ENCODE measurements around the gene TKFC. TPM values are rescaled to one million over a fixed set of nuclear protein-coding genes. Genes with fewer than 3 reads are reported as not detected.

TKFC gene
- total and polyA plus RNA-seq, 4 donors = 18.9 to 82.0 (median 26.7) TPM

- intact Hi-C loops (cut with DNase I) = no loop called here
- H3K27me3 ChIP-seq (ENCODE audit: control insufficient read depth in 1 of 2, insufficient read depth in 2 of 2, low read length in 1 of 2) = no peaks in the 10 kb centered on the region
- H3K27ac ChIP-seq (ENCODE audit: low read depth in 1 of 2, low read length in 2 of 2) = no peak overlapping the region
- WGBS, 2 donors = 85 to 86% methylated on average over 5 of the region's 5 CpGs
- ATAC-seq (ENCODE audit: low FRiP score) (no peak), DNase-seq (peak in 1 of 2 donors; percentile 23)
- no peaks in the 10 kb centered on the region for H3K9me3 ChIP-seq (ENCODE audit: control insufficient read depth, low read length)
- H3K4me1 ChIP-seq (ENCODE audit: control insufficient read depth in 1 of 2, insufficient read depth in 2 of 2, low read length in 2 of 2) = no peaks in the 10 kb centered on the region
- H3K36me3 ChIP-seq (ENCODE audit: control insufficient read depth in 1 of 2, insufficient read depth in 2 of 2, low read length in 1 of 2) = peaks cover 15 to 17% of the 10 kb centered on the region in 2 donors
- no peak overlapping the region for H3K4me3 ChIP-seq (ENCODE audit: low read length in 2 of 2)
Observed at GRCh38 chr11:61364012-61364675, 31.1 kb downstream of the TKFC start.

- Histone ChIP-seq H3K36me3 (ENCODE audit: control insufficient read depth in 1 of 2, insufficient read depth in 2 of 2, low read length in 1 of 2) (peaks cover 17 to 19% of the 10 kb centered on the region in 2 donors), H3K27ac (ENCODE audit: low read depth in 1 of 2, low read length in 2 of 2) (no peak overlapping the region), H3K9me3 (ENCODE audit: control insufficient read depth, low read length) (no peaks in the 10 kb centered on the region), H3K27me3 (ENCODE audit: control insufficient read depth in 1 of 2, insufficient read depth in 2 of 2, low read length in 1 of 2) (no peaks in the 10 kb centered on the region), H3K4me1 (ENCODE audit: control insufficient read depth in 1 of 2, insufficient read depth in 2 of 2, low read length in 2 of 2) (no peaks in the 10 kb centered on the region), H3K4me3 (ENCODE audit: low read length in 2 of 2) (no peak overlapping the region)
- intact Hi-C loops (cut with DNase I) = no loop called here
- no peak for ATAC-seq (ENCODE audit: low FRiP score)
- 92 to 93% methylated on average over 6 of the region's 6 CpGs for WGBS, 2 donors
- DNase-seq = peak in 1 of 2 donors; percentile 1
Observed at GRCh38 chr11:61367406-61367805, 34.4 kb downstream of the TKFC start.

GRCh38 chr11:61368646-61369045 lies 35.6 kb downstream of the TKFC start:
- Histone ChIP-seq H3K36me3 (ENCODE audit: control insufficient read depth in 1 of 2, insufficient read depth in 2 of 2, low read length in 1 of 2) (peaks cover 17 to 19% of the 10 kb centered on the region in 2 donors), H3K27me3 (ENCODE audit: control insufficient read depth in 1 of 2, insufficient read depth in 2 of 2, low read length in 1 of 2) (no peaks in the 10 kb centered on the region), H3K9me3 (ENCODE audit: control insufficient read depth, low read length) (no peaks in the 10 kb centered on the region), H3K4me1 (ENCODE audit: control insufficient read depth in 1 of 2, insufficient read depth in 2 of 2, low read length in 2 of 2) (no peaks in the 10 kb centered on the region), H3K4me3 (ENCODE audit: low read length in 2 of 2) (no peak overlapping the region), H3K27ac (ENCODE audit: low read depth in 1 of 2, low read length in 2 of 2) (no peak overlapping the region)
- intact Hi-C loops (cut with DNase I) = no loop called here
- ATAC-seq (ENCODE audit: low FRiP score) (no peak), DNase-seq (peak in 1 of 2 donors; percentile 26)
- WGBS, 2 donors = 92 to 96% methylated on average over 7 of the region's 7 CpGs

- Histone ChIP-seq H3K27me3 (ENCODE audit: control insufficient read depth in 1 of 2, insufficient read depth in 2 of 2, low read length in 1 of 2) (no peaks in the 10 kb centered on the region), H3K9me3 (ENCODE audit: control insufficient read depth, low read length) (no peaks in the 10 kb centered on the region), H3K27ac (ENCODE audit: low read depth in 1 of 2, low read length in 2 of 2) (no peak overlapping the region), H3K4me3 (ENCODE audit: low read length in 2 of 2) (no peak overlapping the region), H3K36me3 (ENCODE audit: control insufficient read depth in 1 of 2, insufficient read depth in 2 of 2, low read length in 1 of 2) (peaks cover 14 to 17% of the 10 kb centered on the region in 2 donors), H3K4me1 (ENCODE audit: control insufficient read depth in 1 of 2, insufficient read depth in 2 of 2, low read length in 2 of 2) (no peaks in the 10 kb centered on the region)
- WGBS, 2 donors = 77 to 81% methylated on average over 9 of the region's 9 CpGs
- ATAC-seq (ENCODE audit: low FRiP score) (peak; percentile 87), DNase-seq (peak in 1 of 2 donors; percentile 73)
- intact Hi-C loops (cut with DNase I) = no loop called here
Observed at GRCh38 chr11:61369372-61370348, 36.6 kb downstream of the TKFC start.

GRCh38 chr11:61370349-61371005 lies 37.4 kb downstream of the TKFC start:
- H3K4me3 ChIP-seq (ENCODE audit: low read length in 2 of 2) = no peak overlapping the region
- H3K4me1 ChIP-seq (ENCODE audit: control insufficient read depth in 1 of 2, insufficient read depth in 2 of 2, low read length in 2 of 2) = no peaks in the 10 kb centered on the region
- 90 to 93% methylated on average over 8 of the region's 8 CpGs for WGBS, 2 donors
- H3K36me3 ChIP-seq (ENCODE audit: control insufficient read depth in 1 of 2, insufficient read depth in 2 of 2, low read length in 1 of 2) = peaks cover 13 to 17% of the 10 kb centered on the region in 2 donors
- intact Hi-C loops (cut with DNase I) = no loop called here
- no peaks in the 10 kb centered on the region for H3K9me3 ChIP-seq (ENCODE audit: control insufficient read depth, low read length)
- no peak for DNase-seq
- no peak overlapping the region for H3K27ac ChIP-seq (ENCODE audit: low read depth in 1 of 2, low read length in 2 of 2)
- ATAC-seq (ENCODE audit: low FRiP score) = no peak
- no peaks in the 10 kb centered on the region for H3K27me3 ChIP-seq (ENCODE audit: control insufficient read depth in 1 of 2, insufficient read depth in 2 of 2, low read length in 1 of 2)

GRCh38 chr11:61372659-61373420 lies 39.8 kb downstream of the TKFC start:
- 61 to 62% methylated on average over 8 of the region's 8 CpGs for WGBS, 2 donors
- DNase-seq (no peak), ATAC-seq (ENCODE audit: low FRiP score) (no peak)
- Histone ChIP-seq H3K36me3 (ENCODE audit: control insufficient read depth in 1 of 2, insufficient read depth in 2 of 2, low read length in 1 of 2) (peaks cover 6 to 7% of the 10 kb centered on the region in 2 donors), H3K9me3 (ENCODE audit: control insufficient read depth, low read length) (no peaks in the 10 kb centered on the region), H3K27ac (ENCODE audit: low read depth in 1 of 2, low read length in 2 of 2) (no peak overlapping the region), H3K27me3 (ENCODE audit: control insufficient read depth in 1 of 2, insufficient read depth in 2 of 2, low read length in 1 of 2) (no peaks in the 10 kb centered on the region), H3K4me1 (ENCODE audit: control insufficient read depth in 1 of 2, insufficient read depth in 2 of 2, low read length in 2 of 2) (no peaks in the 10 kb centered on the region), H3K4me3 (ENCODE audit: low read length in 2 of 2) (no peak overlapping the region)
- intact Hi-C loops (cut with DNase I) = no loop called here

GRCh38 chr11:61375761-61376108 lies 42.7 kb downstream of the TKFC start:
- Histone ChIP-seq H3K27me3 (ENCODE audit: control insufficient read depth in 1 of 2, insufficient read depth in 2 of 2, low read length in 1 of 2) (no peaks in the 10 kb centered on the region), H3K4me1 (ENCODE audit: control insufficient read depth in 1 of 2, insufficient read depth in 2 of 2, low read length in 2 of 2) (peaks cover 0 to 5% of the 10 kb centered on the region in 2 donors), H3K36me3 (ENCODE audit: control insufficient read depth in 1 of 2, insufficient read depth in 2 of 2, low read length in 1 of 2) (no peaks in the 10 kb centered on the region), H3K4me3 (ENCODE audit: low read length in 2 of 2) (no peak overlapping the region), H3K27ac (ENCODE audit: low read depth in 1 of 2, low read length in 2 of 2) (no peak overlapping the region), H3K9me3 (ENCODE audit: control insufficient read depth, low read length) (no peaks in the 10 kb centered on the region)
- intact Hi-C loops (cut with DNase I) = no loop called here
- ATAC-seq (ENCODE audit: low FRiP score) (no peak), DNase-seq (no peak)
- WGBS, 2 donors = 62 to 66% methylated on average over 6 of the region's 6 CpGs

- no peak for DNase-seq
- no peak for ATAC-seq (ENCODE audit: low FRiP score)
- H3K27me3 ChIP-seq (ENCODE audit: control insufficient read depth in 1 of 2, insufficient read depth in 2 of 2, low read length in 1 of 2) = no peaks in the 10 kb centered on the region
- peaks cover 0 to 5% of the 10 kb centered on the region in 2 donors for H3K4me1 ChIP-seq (ENCODE audit: control insufficient read depth in 1 of 2, insufficient read depth in 2 of 2, low read length in 2 of 2)
- 92 to 94% methylated on average over 6 of the region's 6 CpGs for WGBS, 2 donors
- no peak overlapping the region for H3K4me3 ChIP-seq (ENCODE audit: low read length in 2 of 2)
- intact Hi-C loops (cut with DNase I) = no loop called here
- no peaks in the 10 kb centered on the region for H3K9me3 ChIP-seq (ENCODE audit: control insufficient read depth, low read length)
- H3K27ac ChIP-seq (ENCODE audit: low read depth in 1 of 2, low read length in 2 of 2) = no peak overlapping the region
- H3K36me3 ChIP-seq (ENCODE audit: control insufficient read depth in 1 of 2, insufficient read depth in 2 of 2, low read length in 1 of 2) = no peaks in the 10 kb centered on the region
Observed at GRCh38 chr11:61377461-61378160, 44.6 kb downstream of the TKFC start.
